IMR-90 (cell line): ENCODE measurements around the gene CD6.

Experiments used
- BHLHE40 ChIP-seq: fragments of 150-350 bp; IDR thresholded peaks from 2 replicates; pipeline ENCODE4 v1.6.1; 2016; ENCODE audit warnings: mild to moderate bottlenecking, low read depth, low read length
- CTCF ChIP-seq: conservative IDR thresholded peaks from 2 replicates; pipeline ENCODE4 v1.5.1; 2012; ENCODE audit warnings: mild to moderate bottlenecking, low read depth, low read length, improper control_type of control experiment
- POLR2A ChIP-seq: IDR thresholded peaks from 2 replicates; pipeline ENCODE4 v1.6.1; 2012; ENCODE audit warnings: mild to moderate bottlenecking, low read depth, low read length

- TF ChIP-seq BHLHE40 (no peak), POLR2A (no peak), CTCF (no peak)
Measured at GRCh38 chr11:60941371-60942119, 29.9 kb upstream of the CD6 start.
